ENCODE measurements around the gene TFEB.

TFEB gene

DNA sequence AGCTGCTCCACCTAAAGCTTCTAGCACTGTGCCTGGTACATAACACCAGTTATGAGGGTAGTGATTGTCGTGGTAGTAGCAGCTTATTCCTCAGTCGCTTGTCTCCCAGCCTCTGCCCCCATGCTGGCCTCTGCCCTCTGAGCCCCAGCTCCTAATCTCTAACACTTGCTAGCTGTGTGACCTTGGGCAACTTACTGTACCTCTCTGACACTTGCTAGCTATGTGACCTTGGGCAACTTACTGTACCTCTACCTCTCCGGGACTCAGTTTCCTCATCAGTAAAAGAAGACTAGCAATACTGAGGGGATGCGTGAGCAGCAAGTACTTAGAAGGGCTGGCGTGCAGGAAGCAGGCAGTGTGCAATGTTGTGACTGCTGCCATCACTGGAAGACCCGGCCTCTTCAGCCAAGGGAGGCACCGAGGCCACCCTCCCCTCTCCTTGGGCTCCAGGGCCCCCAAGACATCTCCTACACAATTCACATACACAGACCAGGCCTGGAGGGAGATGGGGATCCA lies 87.3 kb downstream of the TFEB start:
- DNase-seq = no peak

DNA sequence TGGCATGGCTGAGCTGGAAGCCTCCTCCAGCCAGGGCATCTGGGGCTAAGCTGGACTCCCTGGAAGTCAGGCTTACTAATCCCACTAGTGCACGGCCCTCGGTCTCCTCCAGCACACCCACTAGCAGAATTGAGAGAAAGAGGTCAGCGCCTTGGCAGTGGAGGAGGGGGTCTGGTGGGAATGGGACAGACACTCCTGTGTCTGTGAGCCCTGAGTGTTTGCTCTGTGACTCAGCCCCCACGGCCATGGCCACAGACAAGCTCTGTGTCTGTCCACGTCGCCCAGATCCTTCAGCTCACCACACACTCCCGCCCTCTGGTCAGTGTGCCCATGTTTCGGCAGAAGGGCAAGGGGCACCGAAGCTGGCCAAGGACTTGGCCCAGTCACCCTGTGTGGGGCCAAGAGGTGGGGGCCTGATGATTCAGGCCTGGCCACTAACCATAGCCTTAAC lies 88.3 kb downstream of the TFEB start:
- no peak for DNase-seq

- no peak for DNase-seq
Measured at GRCh38 chr6:41646026-41646795, 89.2 kb downstream of the TFEB start.

DNA sequence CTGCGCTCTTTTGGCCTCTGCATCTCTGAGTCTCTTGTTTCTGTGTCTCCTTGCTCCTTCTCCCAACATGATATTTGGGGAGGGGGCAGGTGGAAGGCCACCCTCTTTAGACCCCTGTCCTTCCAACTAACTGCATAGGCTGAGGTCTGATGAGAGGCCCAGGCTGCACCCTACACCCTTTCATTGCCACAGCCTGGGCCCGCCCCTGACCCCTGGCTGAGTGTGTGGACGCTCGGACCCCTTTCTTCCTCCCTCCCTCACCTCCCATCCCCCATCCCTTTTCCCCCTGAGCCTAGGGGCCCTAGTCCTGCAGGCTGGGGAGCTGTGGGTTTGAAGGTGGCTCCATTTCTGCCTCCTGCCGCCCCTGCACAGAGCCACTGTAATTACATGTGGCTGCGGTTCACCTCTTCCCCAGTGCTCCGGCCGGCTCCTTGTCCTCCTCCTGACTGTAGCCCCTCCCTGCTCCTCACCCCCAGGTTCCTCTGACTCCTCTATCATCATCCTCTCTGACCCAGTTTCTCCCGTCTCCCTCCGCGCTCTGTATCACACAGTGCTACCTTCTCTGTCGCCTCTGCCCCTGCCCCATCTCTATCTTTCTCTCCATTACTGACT lies 90.3 kb downstream of the TFEB start:
- no peak for DNase-seq

DNA sequence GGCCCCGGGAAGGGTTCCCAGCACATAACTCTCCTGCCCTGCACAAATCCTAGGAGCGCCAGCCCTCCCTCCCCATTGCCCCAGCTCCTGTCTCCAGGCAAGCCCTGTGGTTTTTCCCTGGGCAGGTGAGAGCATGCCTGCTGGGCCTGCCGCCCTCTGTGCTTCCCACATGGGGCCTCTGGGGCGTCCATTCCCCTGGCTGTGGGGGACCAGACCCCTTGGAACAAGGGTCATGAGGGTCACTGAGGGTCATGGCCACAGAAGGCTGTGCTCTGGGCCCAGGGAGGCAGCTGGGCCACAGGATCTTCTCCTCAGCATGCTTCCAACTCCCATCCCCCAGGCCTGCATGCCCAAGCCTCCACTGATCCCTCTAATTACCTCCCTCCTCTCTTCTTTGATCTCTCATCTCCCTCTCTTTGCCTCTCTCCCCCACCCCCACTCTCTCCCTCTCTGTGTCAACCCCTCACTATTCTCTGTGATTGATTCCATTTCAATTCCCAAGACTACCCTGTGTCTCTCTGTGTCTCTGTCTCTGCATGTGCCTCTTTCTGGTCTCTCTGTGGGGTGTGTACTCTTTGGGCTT lies 91.0 kb downstream of the TFEB start:
- DNase-seq = no peak

DNA sequence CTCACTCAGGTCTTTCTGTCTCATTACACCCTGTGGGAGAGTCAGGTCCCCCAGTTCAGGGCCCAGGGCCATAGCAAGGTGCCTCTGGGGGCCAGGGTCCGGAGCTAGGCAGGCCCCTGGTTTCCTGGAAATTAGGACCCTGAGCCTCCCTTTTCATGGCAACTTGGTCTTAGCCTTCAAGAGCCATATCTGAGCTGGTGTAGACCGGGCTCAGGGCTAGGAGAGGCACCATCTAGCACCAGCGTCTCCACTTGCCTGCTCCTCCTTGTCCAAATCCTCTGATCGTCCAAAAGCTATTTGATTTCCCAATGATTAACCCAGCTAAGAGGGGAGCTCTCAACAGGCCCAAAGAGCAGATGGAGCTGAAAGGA lies 91.5 kb downstream of the TFEB start:
- no peak for DNase-seq

DNA sequence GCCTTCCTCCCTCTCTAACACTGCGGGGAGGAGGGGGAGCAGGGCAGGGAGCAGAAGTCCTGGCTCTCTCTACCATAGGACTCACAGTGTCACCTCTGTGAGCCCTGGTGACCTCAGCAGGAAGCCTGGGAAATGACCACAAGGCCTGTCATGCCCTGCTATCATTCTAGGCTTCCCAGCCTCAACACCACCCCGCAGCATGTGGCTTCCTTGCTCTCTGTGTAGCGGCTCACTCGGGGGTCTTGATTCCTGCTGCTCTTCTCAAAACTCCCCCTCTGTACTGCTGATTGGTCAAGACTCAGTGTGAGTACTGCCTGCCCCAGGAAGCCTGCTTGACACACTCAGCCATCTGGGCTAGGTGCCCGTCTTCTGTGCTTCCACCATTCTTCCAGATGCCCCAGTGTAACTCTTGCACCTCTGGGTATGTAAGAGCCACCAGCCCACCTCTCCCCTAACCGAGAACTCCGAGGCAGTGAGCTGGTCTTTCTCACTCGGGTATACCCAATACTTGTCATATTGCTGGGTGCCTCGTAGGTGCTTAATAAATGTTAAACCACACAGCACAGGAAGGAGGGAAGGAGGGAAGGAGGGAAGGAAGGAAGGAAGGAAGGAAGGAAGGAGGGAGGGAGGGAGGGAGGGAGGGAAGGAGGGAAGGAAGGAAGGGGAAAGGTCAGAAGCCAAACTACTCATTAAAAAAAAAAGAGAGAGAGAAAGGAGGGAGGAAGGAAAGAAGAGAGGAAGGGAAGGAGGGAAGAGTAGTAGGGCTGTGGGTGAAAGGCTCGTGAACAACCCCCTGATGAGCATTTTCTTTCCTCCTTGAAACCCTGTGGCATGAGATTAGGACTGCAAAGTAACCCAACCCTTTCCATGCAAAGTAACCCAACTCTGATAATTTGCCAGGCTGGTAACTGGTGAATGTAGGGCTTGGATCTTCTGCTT lies 92.2 kb downstream of the TFEB start:
- no peak for DNase-seq

DNA sequence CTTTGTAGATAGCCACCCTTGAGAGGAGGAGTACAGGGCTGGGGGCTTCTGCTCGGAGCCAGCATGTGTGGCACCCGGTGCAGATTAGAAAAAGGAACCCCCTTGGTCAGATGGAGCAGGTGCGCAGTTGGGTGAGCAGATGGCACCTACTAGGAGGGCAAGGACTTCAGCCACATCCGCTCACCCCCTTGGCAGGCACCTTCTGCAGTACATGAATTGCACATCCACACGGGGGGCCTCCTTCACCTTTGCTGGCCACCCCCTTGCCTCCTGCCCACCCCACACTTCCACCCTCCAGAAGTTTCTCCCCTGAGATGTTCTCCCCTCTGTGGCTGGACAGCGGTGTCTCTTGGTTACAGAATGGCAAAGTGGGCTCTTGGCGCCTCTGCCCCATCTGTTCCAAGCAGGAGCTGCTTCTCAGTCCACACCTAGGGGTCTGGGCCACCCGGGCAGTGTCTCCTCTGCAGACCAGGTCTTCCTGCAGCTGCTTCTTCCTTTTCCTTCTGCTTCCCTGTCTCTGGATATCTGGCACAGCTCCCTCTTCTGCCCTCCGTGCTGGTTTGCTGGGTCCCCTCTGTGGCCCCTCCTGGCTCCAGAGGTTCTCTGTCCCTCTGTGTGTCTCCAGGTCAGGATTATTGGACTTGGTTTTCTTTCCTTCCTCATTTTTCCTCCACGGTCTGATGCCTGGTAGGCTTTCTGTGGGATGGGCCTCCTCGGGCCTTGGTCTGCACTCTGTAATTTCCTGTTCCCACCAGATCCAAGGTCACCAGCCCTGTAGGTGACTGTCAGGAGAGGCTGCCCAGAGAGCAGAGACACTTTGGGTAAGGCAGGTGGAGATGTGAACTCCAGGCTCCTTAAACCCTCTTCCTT lies 93.1 kb downstream of the TFEB start:
- no peak for DNase-seq

- no peak for DNase-seq
Measured at GRCh38 chr6:41641352-41641925, 94.0 kb downstream of the TFEB start.

DNA sequence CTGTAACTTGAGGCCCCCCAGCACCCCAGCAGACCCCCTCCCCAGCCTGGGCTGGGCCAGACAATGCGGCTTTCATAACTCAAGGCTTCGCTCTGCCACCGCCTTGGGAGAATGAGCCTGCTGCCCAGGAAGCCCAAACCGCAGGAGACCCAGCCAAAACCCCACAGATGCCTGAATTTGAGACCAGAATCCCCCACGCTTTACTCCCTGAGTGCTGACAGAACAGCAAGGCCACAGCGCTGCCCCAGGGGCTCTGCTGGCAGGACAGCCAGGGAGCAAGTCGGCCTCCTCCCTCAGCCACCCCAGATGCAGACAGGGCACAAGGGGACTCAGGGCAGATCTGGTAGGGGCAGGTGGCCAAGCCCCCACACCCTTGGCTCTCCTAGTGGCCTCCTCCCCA lies 95.0 kb downstream of the TFEB start:
- DNase-seq = no peak

DNA sequence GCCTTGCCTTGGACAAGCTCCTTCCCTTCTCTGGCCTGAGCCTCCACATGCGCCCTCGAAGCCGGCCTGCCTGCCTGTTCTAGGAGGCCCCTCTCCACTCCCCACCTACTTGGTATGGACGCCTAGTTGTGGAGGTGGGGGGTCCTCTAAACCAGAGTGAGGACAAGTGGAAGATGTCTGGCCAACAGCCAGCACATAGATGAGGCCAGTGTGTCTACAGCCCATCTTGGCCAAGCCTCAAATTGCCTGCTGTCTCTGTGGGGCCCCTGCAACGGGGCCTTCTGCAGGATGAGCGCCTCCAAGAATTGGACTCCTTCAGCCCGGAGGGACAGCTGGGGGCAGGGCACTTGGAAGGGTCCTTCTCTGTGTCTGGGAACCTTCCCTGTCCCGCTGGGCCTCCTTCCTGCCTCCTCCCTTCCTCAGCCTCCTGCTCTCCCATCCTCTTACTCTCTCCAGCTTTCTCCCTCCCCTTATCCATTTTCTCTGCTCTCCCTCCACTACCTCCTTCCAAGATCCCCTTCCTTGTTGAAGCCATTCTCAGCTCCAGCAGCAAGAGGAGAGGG lies 95.5 kb downstream of the TFEB start:
- no peak for DNase-seq

DNA sequence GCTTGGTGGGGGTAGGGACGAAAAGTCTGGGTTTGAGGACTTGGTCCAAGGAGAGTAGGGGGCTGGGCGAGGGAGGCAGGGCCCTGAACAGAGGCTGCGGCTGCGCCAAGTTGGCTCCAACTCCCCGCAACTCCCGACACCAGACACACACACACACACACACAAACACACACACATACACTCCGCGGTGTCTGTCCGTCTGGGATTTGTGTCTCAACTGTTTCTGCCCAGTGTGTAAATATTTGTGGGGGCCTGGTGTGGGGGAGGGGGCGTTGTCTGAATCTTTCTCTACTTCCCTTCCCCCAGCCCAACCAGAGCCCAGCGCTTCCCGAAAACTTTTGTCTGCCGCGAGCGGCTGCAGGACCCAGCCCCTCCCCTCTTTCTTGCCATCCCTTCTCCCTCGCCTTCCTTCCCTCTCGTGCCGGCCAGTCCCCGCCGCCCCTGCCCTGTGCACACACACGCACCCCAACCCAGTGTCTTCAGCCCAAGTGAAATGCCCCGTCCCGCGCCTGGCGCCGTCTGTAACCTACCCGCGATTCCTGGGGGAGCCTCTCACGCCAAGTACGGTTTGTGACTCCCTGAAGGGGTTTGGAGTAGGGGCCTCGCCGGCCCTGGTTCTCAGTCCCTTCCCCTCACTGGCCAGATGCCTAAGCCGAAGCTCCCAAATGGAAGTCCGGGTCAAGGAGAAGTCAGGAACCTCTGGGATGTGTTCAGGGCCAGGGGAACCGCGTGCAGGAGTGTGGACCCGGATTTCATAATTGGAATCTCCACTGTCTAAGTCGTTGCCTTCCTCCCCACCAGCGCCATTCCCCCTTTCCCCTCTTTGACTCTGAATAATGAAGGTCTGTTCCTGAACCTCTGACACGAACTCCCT lies 96.2 kb downstream of the TFEB start:
- no peak for DNase-seq

DNA sequence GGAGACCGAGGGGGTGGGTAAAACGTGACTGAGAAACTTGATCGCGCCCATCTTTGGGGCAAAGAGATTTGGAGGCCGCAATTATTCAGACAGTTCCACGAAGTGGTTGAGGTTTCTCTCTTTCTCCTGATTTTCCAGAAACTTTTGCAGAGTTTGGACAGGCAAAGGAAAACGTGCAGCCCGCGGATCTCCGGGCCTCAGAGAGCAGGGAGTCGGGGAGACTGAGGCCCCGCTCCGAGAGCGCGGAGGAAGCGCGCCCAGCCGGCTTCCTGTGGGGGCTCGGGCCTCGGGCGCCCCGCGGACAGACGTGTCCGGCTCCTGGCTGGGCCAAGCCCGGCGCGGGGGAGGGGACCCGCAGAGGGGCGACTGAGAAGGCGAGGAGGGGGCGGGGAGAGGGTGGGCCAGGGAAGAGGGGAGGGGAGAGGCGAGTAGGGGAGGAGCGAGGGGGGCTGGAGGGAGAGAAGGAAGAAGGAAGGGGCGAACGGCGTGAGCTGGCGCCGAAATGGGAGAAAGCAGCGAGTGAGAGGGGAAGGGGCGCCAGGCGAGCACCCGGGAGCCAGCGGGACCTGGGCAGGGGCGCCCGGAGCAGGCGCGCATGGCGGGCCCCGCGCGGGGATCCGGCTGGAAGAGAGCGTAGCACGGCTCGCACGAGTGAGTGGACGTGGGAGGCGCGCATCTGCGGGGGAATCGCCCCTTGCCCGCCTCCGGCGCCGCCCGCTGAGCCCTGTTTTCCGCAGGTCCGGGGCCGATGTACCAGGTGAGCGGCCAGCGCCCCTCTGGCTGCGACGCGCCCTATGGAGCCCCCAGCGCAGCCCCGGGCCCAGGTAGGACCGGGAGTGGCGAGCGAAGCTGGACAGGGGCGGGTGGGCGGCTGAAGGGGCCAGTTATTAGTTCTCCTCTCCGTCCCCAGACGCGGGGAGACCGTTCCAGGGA lies 97.1 kb downstream of the TFEB start, which contains the start of gene MDFI:
MDFI (plus strand) TSS at position 467 of the 933 bp plus-strand sequence; CDS start at position 749, 282 bp downstream.
- DNase-seq = no peak

- DNase-seq = no peak
Measured at GRCh38 chr6:41637194-41638001, 98.0 kb downstream of the TFEB start.

DNA sequence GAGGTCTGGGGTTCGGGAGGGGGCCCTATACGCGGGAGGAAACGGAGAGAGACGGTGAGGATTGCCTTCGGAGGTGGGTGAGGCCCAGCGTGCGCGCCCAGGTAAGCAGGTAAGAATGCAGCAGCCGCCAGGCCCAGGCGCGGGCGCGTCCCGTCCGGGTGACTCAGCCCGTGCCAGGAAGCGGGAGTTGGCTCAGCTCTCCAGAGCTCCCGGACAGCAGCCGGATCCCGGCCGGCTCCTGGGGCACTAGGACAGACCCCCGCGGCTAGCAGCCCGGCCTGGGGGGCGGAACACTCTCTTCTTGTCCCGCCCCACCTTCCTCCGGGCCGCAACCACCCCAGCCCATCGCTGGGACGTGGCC lies 98.6 kb downstream of the TFEB start:
- no peak for DNase-seq

GRCh38 chr6:41635365-41635764 lies 100.0 kb downstream of the TFEB start:
- no peak for DNase-seq

GRCh38 chr6:41634657-41635056 lies 100.8 kb downstream of the TFEB start:
- DNase-seq = no peak
